Fibroblast of lung (primary cell): Measurements from ENCODE around the gene NDST3.

Experiments
- CTCF ChIP-seq, 2 donors: IDR thresholded peaks in 1 of 2; conservative IDR thresholded peaks in 1 of 2; 1 replicate in 1 of 2; 2 replicates in 1 of 2; pipeline ENCODE4 v1.5.1; 2011 to 2012; ENCODE audit warnings: low read length in 2 of 2, control low read depth in 1 of 2, inconsistent platforms in 1 of 2, low read depth in 1 of 2, mild to moderate bottlenecking in 1 of 2
- EZH2 ChIP-seq: IDR thresholded peaks from 2 replicates; pipeline ENCODE4 v1.5.1; 2012; ENCODE audit warnings: low read length, control low read depth, mild to moderate bottlenecking; ENCODE audit errors: missing control alignments

GRCh38 chr4:118177126-118177525, 142.8 kb downstream of the NDST3 start:
- TF ChIP-seq CTCF (conservative IDR thresholded peaks at IDR 0.05 in 1 of 2, IDR thresholded peaks at IDR 0.05 in 1 of 2; ENCODE audit: low read depth in 1 of 2, low read length in 2 of 2) (no peak), EZH2 (no peak)
